HepG2 (cell line): ENCODE measurements around the gene ARL5B. TPM values are rescaled to one million over a fixed set of nuclear protein-coding genes. Genes with fewer than 3 reads are reported as not detected.
A peak's percentile ranks its signal among the peaks of the same experiment; 100 is the strongest.

Experiments
- CEBPZ ChIP-seq: IDR thresholded peaks from 2 replicates; pipeline ENCODE4 v1.6.1; 2012; ENCODE audit warnings: low read length, improper control_type of control experiment
- EED ChIP-seq: sonication (generic); formaldehyde crosslinking; IDR thresholded peaks from 2 replicates; pipeline ENCODE4 v1.5.0; 2020; ENCODE audit warnings: mild to moderate bottlenecking, missing genetic modification reagents
- EZH2 ChIP-seq: conservative IDR thresholded peaks from 2 replicates; pipeline ENCODE4 v1.6.1; 2012; ENCODE audit warnings: mild to moderate bottlenecking, low read depth, low read length, moderate library complexity
- HMG20A ChIP-seq: IDR thresholded peaks from 2 replicates; pipeline ENCODE4 v1.6.1; 2016; ENCODE audit warnings: borderline replicate concordance
- HOXD1 ChIP-seq: sonication (generic); formaldehyde crosslinking; IDR thresholded peaks from 2 replicates; pipeline ENCODE4 v1.5.0; 2020; ENCODE audit warnings: missing genetic modification reagents
- KAT2B ChIP-seq: fragments of 150-350 bp; IDR thresholded peaks from 2 replicates; pipeline ENCODE4 v1.6.1; 2014; ENCODE audit warnings: low read depth, low read length, borderline replicate concordance
- KDM5A ChIP-seq: fragments of 200-600 bp; sonication (generic); IDR thresholded peaks from 2 replicates; pipeline ENCODE4 v1.7.0; 2018; ENCODE audit warnings: antibody characterized with exemption, mild to moderate bottlenecking, low read length, borderline replicate concordance
- MEIS2 ChIP-seq: sonication (generic); formaldehyde crosslinking; IDR thresholded peaks from 2 replicates; pipeline ENCODE4 v1.9.0; 2021; ENCODE audit warnings: mild to moderate bottlenecking, missing genetic modification reagents
- MTA3 ChIP-seq: sonication (generic); formaldehyde crosslinking; IDR thresholded peaks from 2 replicates; pipeline ENCODE4 v1.4.0; 2020; ENCODE audit warnings: missing genetic modification reagents
- NR2C2 ChIP-seq: sonication (generic); formaldehyde crosslinking; IDR thresholded peaks from 2 replicates; pipeline ENCODE4 v1.4.0; 2020; ENCODE audit warnings: missing genetic modification reagents, mild to moderate bottlenecking, moderate library complexity, borderline replicate concordance
- NR3C1 ChIP-seq: sonication (generic); formaldehyde crosslinking; IDR thresholded peaks from 2 replicates; pipeline ENCODE4 v1.4.0; 2020; ENCODE audit warnings: missing genetic modification reagents
- PAWR ChIP-seq: sonication (generic); formaldehyde crosslinking; IDR thresholded peaks from 2 replicates; pipeline ENCODE4 v1.4.0; 2020; ENCODE audit warnings: missing genetic modification reagents, mild to moderate bottlenecking, borderline replicate concordance
- PAX8 ChIP-seq: sonication (generic); formaldehyde crosslinking; IDR thresholded peaks from 2 replicates; pipeline ENCODE4 v1.8.0; 2022; ENCODE audit warnings: mild to moderate bottlenecking, missing genetic modification reagents, borderline replicate concordance
- PRMT3 ChIP-seq: sonication (generic); formaldehyde crosslinking; IDR thresholded peaks from 2 replicates; pipeline ENCODE4 v1.8.1; 2022; ENCODE audit warnings: low read depth, mild to moderate bottlenecking, moderate library complexity, missing genetic modification reagents, borderline replicate concordance
- RNF2 ChIP-seq: fragments of 450-650 bp; conservative IDR thresholded peaks from 2 replicates; pipeline ENCODE4 v1.6.1; 2016; ENCODE audit warnings: low read depth
- SMARCE1 ChIP-seq: fragments of 450-650 bp; IDR thresholded peaks from 2 replicates; pipeline ENCODE4 v1.6.1; 2017; ENCODE audit warnings: borderline replicate concordance
- SSRP1 ChIP-seq: IDR thresholded peaks from 2 replicates; pipeline ENCODE4 v1.6.1; 2016; ENCODE audit warnings: control low read depth
- TBL1XR1 ChIP-seq: fragments of 150-350 bp; IDR thresholded peaks from 2 replicates; pipeline ENCODE4 v1.6.1; 2014; ENCODE audit warnings: borderline replicate concordance, low read length; ENCODE audit not compliant: partially characterized antibody
- ZNF572 ChIP-seq: sonication (generic); formaldehyde crosslinking; IDR thresholded peaks from 2 replicates; pipeline ENCODE4 v1.5.1; 2020; ENCODE audit warnings: mild to moderate bottlenecking, missing genetic modification reagents
- ZNF646 ChIP-seq: sonication (generic); formaldehyde crosslinking; IDR thresholded peaks from 2 replicates; pipeline ENCODE4 v1.9.0; 2021; ENCODE audit warnings: mild to moderate bottlenecking, missing genetic modification reagents
- ZNF703 ChIP-seq: sonication (generic); formaldehyde crosslinking; IDR thresholded peaks from 2 replicates; pipeline ENCODE4 v1.5.1; 2020; ENCODE audit warnings: missing genetic modification reagents, mild to moderate bottlenecking, moderate library complexity, borderline replicate concordance
- ZNF709 ChIP-seq: sonication (generic); formaldehyde crosslinking; IDR thresholded peaks from 2 replicates; pipeline ENCODE4 v1.5.0; 2020; ENCODE audit warnings: mild to moderate bottlenecking, missing genetic modification reagents
- polyA plus RNA-seq, 8 experiments: library from polyadenylated mRNA; depleted of rRNA in 3 of 8; stranded (reverse) in 7 of 8; unstranded in 1 of 8; fragments of >200 nt; fragmentation: Illumina TruSeq in 4 of 8; extraction: Trizol in 4 of 8; gene quantifications; 2 replicates each; pipeline versions ENCODE4 v1.2.1 to v1.2.3, GENCODE V29; 2011 to 2016; ENCODE audit warnings: low read depth in 4 of 8, missing spikeins in 1 of 8, mixed read lengths in 1 of 8; ENCODE audit not compliant: insufficient read depth in 1 of 8
- total RNA-seq, 5 experiments: library from RNA; depleted of rRNA; stranded (reverse); fragments of >200 nt; fragmentation: Illumina TruSeq; extraction: Trizol; gene quantifications; 2 replicates each; pipeline ENCODE4 v1.2.3, GENCODE V29; 2016; ENCODE audit warnings: low read depth in 1 of 5

The ARL5B gene
- total and polyA plus RNA-seq, 2 of the 13 experiments (the other 11 are each of a cell fraction or from before 2014, with no cell fraction given): 26.6 to 32.7 TPM

DNA sequence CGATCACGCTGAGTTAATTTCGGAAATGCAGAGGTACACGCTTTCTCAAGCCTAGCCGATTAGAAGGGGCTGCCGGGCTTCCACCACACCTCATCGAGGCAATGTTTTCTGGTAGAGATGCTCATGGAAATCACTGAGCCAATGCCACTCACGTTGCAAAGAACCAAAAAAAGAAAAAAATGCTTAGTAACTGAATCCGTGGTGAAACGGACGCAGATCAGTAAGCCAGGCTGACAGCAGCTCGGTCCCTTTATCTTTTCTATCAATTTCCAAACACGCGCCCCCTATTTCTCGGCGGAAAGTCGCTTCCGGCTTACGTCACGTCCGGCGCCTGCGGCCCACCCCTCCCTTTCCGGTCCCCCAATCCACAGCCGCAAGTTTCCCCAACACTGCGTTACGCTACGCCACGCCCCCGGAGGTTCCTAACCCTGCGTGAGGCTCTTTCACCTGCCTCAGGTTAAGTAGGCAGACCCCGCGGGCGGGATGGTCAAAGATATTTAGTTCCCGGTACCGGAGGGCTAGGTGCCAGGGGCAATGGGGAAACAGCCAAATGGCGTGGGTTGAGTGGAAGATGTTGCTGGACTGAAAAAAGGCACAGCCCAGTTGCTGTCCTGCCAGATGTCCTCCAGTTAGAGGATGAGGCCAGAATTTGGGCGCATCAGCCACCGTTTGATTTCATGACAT, 7.8 kb upstream of the ARL5B start, which contains the start of gene NSUN6 (continued):
- TF ChIP-seq RNF2 (no peak), EED (0 out of 2 replicates have a peak, but pooled peaks have one; percentile 64), ZNF646 (no peak), ZNF572 (CRISPR knock-in tag) (no peak), ZNF709 (CRISPR knock-in tag) (no peak), HOXD1 (no peak), MTA3 (no peak), NR2C2 (CRISPR knock-in tag) (peak; percentile 52), EZH2 (no peak), CEBPZ (no peak), SSRP1 (CRISPR knock-in tag) (no peak), ZNF703 (no peak; the same call in 1 of the 2 replicates), HMG20A (CRISPR knock-in tag) (no peak), SMARCE1 (no peak), PAWR (no peak), TBL1XR1 (peak; percentile 54), KDM5A (peak; percentile 72; the same call in 1 of the 2 replicates), MEIS2 (CRISPR knock-in tag) (no peak), NR3C1 (no peak), KAT2B (no peak), PAX8 (CRISPR knock-in tag) (no peak), PRMT3 (CRISPR knock-in tag) (no peak)
